ENCODE results near the gene HSPB1.
"Not testable (repeated sequence)": the region's sequence is repeated elsewhere in the genome, so short reads cannot be mapped to it uniquely, and the experiment has no call there.

The HSPB1 gene

DNA sequence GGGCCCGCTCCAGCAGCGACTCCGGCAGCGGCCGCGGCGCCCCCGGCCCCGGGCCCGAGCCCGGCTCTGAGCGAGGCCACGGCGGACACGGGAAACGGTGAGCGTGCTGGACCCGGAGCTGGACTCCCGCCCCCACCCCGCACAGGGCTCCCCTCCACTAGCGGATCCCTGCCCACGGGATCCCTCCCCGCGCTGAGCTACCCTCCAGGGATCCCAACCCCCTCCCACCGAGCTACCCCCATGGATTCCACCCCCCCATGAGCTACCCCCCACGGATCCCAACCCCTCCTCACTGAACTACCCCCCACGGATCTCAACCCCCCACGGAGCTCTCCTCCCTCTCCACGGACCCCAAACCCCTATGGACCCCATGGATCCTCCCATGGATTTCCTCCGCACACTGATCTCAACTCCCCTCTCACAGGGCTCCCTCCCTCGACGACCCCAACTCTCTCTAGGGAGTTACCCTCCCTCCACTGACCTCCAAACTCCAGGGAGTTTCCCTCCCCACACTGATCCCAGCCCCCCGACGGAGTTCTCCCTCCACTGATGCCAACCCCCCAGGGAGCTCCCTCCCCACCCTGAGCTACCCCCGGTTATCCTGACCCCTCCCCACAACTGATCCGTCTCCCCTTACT, 20.6 kb upstream of the HSPB1 start:
- no peak for DNase-seq

DNA sequence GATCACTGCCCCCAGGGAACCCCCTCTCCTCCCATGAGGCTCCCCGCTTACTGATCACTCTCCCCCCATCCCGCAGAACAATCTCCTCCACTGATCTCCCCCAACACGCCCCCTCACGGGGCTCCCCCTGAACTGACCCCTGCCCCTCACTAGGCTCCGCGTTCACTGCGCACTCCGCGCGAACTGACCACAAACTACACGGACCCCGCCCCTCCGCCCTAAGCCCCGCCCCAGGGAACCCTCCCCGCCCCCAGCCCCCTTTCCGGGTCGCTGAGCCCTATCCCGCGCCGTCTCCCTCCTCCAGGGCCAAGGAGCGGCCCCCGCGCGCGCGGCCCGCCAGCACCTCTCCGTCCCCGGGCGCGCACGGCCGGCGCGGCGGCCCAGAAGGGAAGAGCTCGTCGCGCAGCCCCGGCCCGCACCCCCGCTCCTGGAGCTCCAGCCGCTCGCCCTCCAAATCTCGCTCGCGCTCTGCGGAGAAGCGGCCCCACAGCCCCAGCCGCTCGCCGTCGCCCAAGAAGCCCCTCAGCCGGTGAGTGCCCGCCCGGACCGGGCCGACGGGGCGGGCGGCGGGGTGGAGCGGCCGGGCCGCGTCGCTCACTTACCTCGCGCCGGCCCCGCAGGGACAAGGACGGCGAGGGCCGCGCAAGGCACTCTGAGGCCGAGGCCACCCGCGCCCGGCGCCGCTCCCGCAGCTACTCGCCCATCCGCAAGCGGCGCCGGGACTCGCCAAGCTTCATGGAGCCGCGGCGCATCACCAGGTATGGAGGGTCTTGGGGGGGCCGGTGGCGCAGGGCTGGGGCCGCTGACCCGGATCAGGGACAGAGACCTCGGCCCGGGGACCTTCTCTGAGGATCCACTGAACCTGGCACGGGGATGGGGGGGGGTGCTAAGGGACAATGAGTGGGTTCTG, 19.9 kb upstream of the HSPB1 start:
- no peak for DNase-seq

DNA sequence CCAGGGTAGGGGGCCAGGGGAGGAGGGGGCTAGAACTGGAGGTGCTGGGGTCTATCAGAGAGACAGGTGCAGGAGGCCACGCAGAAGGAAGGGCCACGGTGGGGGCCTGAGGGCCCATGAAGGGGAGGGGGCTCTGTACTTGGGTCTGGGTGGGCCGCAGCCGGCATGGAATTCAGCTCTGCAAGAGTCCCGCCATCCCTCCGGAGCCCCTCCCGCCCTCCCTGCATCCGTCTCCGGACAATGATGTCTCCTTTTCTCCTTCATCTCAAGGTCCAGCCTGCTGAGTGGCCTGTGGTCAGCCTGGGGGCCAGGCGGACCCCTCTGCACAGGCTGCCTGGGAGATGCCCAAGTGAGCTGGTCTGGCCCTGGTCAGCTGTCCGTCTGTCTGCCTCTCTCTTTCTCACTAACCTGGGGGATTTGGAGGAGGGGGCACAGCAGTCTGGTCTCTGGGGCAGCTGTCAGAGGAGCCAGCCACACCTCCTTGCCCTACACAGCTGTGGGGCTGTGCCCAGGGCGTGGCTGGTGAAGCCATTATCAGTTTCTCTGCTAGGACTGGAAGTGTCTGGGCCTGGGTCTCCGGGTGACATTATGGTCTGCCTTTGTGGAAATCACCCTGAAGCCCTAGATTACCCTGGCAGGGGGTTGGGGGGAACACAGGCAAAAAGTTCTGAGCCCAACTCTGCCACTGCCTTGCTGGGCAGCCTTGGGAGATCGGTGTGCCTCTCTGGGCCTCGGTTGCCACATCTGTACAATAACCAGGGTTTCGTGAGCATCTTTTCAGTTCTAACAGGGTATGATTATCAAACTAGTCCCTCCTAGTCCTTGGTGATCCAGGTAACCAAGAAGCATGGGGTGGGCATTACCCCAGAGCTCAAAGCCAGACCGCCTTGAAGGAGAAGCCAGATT, 19.0 kb upstream of the HSPB1 start:
- no peak for DNase-seq

DNA sequence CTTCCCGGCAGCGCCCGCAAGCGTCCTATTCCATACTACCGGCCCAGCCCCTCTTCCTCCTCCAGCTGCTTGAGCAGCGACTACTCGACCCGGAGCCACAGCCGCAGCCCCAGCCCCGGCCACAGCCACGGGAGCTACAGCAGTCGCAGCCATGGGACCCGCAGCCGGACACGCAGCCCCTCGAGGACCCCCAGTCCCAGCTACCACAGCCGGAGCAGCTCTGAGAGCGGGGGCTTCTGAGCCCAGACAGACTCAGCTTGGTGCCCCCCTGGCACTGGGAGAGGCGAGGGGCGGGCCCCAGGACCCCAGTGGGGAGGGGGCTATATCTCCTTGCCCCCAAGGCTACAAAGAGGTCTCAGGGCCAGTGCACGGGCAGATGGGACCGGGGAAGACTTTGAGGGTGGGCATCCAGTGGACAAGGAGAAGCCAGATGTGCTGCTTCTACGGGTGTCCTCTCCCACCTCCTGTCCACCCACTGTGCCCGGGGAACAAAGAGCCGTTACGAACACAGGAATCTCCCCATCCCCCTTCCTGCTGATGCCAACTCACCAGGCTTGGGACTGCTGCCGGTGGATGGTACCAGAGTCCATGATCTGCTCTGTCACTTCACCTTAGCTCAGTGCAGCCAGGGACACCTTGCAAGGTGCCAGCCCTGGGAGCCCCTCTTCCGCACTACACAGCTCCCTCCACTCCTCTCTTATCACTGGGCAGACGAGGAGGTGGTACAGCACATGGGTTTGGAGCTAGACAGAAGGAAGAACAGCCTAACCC, 16.7 kb upstream of the HSPB1 start:
- DNase-seq = no peak

DNA sequence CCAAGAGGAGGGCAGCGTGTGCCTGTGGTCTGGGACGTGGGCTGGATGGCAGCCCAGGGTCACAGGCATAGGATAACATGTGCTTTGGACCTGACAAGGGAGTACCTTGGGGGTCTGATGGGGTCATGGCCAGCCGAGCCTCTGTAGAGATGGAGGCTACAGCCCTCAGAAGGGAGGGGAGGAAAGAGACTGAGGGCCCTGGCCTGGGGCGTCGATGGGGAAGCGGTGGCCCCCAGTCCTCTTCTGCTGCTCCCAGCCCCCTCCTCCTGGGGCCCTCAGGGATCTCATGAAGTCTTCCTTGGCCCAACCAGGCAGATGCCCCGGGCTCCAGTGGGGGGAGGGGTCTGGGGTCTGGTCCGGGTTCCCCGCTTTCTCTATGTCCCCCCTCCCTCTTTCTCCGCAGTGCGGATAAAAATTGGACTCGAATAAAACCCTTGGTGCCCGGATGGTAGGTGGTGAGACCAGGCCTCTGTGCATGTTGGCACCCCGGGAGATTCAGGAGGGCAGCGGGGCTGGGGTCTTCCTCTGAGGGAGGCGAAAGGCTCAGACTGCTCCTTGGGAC, 15.6 kb upstream of the HSPB1 start:
- no peak for DNase-seq

DNA sequence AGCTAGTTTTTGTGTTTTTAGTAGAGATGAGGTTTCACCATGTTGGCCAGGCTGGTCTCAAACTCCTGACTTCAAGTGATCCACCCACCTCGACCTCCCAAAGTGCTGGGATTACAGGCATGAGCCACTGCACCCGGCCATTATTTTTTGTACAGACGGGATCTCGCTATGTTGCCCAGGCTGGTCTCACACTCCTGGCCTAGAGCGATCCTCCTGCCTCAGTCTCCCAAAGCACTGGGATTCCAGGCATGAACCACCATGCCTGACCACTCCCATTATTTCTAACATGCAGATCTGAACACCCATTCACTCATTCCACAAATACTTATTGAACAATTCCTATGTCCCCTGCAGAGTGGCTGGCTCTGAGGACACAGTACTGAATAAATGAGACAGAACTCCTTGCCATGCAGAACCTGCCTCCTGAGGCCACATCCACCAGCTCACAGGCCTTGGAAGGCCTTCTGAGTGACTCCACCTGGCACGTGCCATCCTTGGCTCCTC, 11.6 kb upstream of the HSPB1 start:
- not testable (repeated sequence) for DNase-seq

DNA sequence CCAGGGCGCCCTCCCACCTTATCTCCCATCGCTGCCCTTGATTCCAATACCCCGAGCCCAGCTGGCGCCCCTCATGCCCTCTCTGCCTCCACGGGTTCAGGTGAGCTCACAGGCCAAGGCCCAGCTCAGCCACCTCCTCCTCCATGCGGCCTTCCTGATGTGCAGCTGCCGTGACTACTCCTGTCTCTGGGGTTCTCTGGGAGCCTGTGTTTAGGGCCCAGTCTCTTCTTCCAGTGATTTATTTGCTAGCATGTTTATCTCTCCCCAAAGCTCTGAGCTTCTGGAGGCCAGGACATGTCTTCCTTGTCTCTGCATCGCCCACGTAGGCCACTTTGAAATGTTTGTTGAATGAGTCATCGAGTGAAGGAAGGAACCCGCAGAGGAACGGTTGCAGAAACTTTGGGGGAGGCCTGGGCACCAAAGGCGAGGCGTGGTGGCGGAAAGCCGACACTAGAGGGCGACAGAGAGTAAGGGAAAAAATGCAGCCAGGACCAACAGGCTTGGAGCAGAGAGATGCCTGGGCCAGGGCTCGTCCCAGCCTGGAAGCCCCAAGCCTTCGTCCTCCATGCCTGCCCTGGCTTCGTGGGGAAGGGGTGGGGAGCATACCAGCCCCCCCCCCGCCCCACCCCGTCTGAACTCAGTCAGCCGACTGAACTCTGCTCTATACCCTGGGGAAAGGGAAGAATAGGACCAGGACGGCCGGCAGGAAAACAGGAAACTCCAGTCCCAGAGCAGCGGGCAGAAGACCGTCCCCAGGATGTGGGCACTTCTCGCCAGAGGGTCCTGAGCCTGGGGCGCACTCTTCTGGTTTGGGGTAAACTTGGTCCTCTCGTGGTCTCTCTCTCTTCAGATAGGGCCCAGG, 10.9 kb upstream of the HSPB1 start:
- DNase-seq = peak; percentile 75

DNA sequence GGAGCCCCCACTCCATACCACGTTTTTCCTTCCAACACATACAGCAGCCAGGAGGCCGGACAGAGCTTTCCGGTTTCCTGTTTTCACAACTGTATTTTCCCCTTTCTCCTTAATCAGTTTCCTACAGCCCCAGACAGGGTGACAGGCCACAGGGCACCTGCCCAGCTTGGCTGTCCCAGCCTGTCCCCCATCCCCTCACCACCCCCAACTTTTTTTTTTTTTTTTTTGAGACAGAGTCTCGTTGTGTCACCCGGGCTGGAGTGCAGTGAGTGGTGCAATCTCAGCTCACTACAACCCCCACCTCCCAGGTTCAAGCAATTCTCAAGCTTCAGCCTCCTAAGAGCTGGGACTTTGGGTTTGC, 10.3 kb upstream of the HSPB1 start:
- no peak for DNase-seq

DNA sequence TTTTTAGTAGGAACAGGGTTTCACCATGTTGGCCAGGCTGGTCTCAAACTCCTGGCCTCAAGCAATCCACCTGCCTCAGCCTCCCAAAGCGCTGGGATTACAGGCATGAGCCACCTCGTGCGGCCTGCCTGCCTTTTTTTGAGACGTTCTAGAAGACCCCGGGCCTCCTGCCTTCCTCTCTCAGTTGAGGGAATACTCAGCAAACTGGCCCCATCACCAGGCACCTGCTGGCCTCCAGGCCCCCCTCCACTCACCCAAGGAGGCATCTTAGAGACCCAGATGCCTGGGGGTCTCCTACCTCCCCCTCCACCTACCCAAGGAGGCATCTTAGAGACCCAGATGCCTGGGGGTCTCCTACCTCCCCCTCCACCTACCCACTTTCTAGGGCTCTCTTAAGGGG, 9.6 kb upstream of the HSPB1 start:
- not testable (repeated sequence) for DNase-seq

DNA sequence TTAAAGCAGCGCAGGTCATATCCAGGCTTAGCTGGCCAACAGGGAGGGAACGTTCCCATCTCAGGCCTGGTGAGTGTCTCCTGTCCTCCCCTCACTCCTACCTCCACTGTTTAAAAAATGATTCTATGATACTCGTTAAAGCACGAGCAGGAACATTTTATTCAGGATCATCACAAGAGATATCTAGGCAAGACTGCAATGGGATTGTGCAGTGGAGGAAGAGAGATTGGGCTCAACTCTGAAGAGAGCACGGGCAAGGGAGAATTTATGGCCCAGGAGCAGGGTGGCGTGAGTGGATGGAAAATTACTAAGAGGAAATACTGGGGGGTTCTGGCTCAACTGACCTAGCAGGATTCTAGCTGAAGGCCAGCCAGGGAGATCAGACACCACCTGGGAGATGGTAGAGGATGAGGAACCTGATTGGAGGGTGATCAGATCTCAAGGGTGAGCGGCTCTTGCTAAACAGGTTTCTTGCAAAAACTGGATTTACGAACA, 9.0 kb upstream of the HSPB1 start:
- DNase-seq = no peak

DNA sequence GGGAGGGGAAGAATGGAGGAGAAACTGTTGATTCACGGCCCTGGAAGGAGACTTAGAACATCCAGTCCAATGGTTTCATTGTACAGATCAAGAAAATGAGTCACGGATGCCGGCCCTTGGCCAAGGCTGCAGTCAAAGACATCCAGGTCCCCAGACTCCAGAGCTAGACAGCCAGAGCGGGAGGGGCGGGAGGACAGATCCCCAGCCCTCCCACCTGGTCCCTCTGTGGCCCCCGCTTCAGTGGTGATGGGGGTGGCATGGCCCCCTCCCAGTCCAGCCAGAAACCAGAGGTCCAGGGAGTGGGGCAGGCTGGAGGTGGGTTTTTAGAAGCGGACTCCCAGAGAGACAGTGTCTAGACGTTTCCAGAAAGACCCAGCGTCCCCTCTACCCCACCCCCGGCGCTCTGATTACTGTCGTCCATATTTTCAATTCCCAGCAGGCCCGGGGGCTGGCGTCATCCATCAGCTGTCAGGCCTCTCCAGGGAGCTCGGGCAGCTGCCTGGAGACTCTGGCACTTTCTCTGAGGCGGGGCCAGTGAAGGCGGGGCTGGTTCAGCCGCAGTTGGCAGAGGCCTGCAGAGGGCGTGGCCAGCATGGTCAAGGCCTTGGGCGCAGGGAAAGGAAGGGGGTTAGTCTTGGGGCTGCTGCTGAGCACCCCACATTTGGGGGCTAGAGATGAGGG, 8.0 kb upstream of the HSPB1 start:
- DNase-seq = peak; percentile 88

DNA sequence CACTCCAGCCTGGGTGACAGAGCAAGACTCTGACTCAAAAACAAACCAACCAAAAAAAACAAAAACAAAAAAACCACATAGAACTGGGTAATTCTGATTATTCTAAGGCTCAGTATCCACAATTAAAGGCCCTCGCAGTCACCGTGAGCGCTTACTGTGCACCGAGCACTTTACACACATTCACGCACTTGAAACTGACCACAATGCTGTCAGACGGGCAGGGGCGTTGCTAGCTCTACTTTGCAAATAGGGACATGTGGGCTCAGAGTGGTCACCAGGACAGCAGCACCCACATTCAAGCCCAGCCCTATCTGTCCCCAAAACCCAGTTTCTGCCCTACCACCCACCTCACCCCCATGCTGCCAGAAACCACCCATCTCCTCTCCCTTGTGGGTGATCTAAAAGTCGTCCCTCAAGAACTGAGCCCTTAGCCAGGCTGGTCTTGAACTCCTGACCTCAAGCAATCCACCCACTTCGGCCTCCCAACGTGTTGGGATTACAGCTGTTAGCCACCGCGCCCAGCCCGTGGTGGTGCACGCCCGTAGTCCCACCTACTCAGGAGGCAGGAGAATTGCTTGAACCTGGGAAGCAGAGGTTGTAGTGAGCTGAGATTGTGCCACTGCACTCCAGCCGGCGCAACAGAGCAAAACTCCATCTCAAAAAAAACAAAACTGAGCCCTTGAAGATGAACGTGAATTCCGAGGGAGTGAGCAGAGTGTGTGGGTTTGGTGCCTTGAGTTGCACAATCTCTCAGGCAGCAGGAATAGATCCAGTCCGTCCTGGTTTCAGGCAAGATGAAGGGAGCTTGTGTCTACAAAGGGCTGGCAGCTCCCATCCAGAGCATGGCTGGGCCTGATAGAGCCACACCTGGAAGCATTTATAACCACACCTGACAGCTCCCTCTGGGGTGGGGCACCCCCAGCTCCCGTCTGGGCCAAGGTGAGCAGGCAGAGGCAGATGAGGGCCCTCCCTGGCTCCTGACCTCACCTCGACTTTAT, 5.4 kb upstream of the HSPB1 start:
- no peak for DNase-seq

DNA sequence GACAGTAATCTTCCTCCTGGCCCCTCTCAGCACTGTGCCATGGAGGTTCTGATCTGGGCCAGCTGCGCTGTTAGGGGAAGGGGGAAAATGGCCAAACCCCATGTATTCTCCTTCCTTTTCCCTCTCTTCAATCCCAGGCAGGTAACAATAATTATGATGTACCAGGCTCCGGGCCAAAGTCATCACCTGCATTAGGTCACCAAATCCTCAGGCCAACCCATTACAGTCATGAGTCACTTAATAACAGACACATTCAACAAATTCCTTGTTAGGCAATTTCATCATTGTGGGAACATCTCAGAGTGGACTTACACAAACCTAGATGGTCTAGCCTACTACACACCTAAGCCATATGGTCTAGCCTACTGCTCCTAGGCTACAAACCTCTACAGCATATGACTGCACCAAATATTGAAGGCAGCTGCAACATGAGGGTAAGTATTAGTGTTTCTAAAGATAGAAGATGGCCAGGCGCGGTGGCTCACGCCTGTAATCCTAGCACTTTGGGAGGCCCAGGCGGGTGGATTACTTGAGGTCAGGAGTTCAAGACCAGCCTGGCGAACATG, 2.2 kb upstream of the HSPB1 start:
- DNase-seq = no peak

DNA sequence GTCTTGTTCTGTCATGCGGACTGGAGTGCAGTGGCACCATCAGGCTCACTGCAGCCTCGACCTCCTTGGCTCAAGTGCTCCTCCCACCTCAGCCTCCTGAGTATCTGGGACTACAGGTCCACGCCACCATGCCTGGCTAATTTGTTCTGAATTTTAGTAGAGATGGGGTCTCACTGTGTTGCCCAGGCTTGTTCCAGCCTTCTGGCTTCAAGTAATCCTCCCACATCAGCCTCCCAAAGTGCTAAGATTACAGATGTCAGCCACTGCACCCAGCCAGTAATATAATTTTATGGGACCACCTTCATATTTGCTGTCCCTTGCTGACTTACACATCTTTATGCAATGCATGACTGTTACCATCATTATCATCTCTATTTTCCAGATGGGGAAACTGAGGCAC, 1.5 kb upstream of the HSPB1 start:
- no peak for DNase-seq

DNA sequence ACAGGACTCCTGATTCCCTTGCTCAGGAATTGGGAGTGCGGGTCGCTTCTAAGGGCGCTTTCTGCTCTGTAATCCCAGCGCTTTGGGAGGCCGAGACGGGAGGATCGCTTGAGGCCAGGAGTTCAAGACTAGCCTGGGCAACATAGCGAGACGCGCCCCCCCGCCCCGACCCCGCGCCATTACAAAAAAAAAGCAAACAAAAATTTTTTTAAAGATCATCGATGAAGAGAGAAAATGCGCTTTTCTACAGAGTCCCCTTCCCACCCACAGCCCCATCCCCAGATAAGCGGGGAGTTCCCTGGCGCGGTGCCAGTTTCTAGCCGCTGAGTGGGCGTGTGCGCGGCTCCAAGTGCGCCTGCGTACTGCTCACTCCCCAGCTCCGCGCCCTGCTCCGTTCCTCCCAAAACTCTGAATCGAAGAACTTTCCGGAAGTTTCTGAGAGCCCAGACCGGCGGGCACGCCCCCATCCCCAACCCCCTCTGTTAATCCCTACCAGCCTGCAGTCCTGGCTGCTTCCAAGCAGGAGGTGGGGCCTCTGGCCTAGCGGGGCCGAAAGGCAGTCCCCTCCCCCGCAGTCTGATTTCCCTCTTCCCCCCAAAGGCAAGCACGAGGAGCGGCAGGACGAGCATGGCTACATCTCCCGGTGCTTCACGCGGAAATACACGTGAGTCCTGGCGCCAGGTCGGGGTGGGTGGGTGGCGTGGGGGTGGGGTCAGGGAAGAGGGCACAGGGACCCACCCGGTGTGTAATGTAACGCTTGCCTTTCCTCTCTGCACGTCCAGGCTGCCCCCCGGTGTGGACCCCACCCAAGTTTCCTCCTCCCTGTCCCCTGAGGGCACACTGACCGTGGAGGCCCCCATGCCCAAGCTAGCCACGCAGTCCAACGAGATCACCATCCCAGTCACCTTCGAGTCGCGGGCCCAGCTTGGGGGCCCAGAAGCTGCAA, 1.0 kb downstream of the HSPB1 start:
- DNase-seq = peak; percentile 53

DNA sequence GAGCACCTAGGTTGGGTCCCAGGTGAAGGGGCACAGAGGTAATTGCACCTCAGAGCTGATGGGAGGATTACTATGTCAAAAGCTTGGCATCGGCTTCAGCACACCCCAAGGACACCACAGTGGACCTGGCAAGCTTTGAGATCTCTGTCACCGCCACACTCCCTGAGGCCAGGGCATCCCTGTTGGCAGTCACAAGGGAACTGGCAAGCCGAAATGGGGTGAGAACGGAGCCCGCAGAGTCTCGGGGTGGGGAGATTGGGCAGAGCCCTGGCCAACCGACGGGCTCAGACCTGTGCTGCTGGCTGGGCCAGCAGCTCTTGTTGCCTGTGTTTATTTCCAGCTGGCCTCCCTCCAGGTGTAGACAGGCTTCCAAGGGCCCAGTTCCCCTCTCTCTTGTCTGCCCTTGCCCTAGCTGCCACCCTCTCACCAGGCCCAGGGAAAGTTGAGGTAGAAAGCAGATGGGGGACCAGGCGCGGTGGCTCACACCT, 2.5 kb downstream of the HSPB1 start:
- peak; percentile 22 for DNase-seq

DNA sequence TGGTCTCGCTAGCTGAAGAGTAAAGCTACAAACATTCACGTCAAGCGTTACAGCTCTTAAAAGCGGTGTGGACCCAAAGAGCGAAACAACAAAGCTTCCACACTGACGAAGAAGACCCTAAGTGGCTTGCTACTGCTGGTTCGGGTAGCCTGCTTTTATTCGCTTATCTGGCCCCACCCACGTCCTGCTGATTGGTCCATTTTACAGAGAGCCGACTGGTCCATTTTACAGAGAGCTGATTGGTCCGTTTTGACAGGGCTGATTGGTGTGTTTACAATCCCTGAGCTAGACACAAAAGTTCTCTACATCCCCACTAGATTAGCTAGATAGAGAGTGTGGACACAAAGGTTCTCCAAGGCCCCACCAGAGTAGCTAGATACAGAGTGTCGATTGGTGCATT, 6.4 kb downstream of the HSPB1 start:
- not testable (repeated sequence) for DNase-seq

Data from NCI-H1694 (cell line).